ENCODE data around the gene VTI1A.

Gene VTI1A

GRCh38 chr10:112775892-112776674 is 329.1 kb downstream of the VTI1A start:
- no peak for DNase-seq (ENCODE audit: low read depth in 2 of 3, low spot score in 1 of 3)

- DNase-seq (ENCODE audit: low read depth in 2 of 3, low spot score in 1 of 3) = no peak
Measured at GRCh38 chr10:112778579-112778978, 331.6 kb downstream of the VTI1A start.

GRCh38 chr10:112779025-112779770 is 332.2 kb downstream of the VTI1A start:
- DNase-seq (ENCODE audit: low read depth in 2 of 3, low spot score in 1 of 3) = no peak

- DNase-seq (ENCODE audit: low read depth in 2 of 3, low spot score in 1 of 3) = no peak
Measured at GRCh38 chr10:112782200-112782907, 335.3 kb downstream of the VTI1A start.

- DNase-seq (ENCODE audit: low read depth in 2 of 3, low spot score in 1 of 3) = no peak
Measured at GRCh38 chr10:112783351-112784021, 336.5 kb downstream of the VTI1A start.

GRCh38 chr10:112784022-112784461 is 337.0 kb downstream of the VTI1A start:
- DNase-seq (ENCODE audit: low read depth in 2 of 3, low spot score in 1 of 3) = no peak

- DNase-seq (ENCODE audit: low read depth in 2 of 3, low spot score in 1 of 3) = no peak
Measured at GRCh38 chr10:112785089-112785488, 338.1 kb downstream of the VTI1A start.

- no peak for DNase-seq (ENCODE audit: low read depth in 2 of 3, low spot score in 1 of 3)
Measured at GRCh38 chr10:112789248-112789647, 342.2 kb downstream of the VTI1A start.

- DNase-seq (ENCODE audit: low read depth in 2 of 3, low spot score in 1 of 3) = no peak
Measured at GRCh38 chr10:112790030-112790429, 343.0 kb downstream of the VTI1A start.

- DNase-seq (ENCODE audit: low read depth in 2 of 3, low spot score in 1 of 3) = no peak
Measured at GRCh38 chr10:112790921-112791320, 343.9 kb downstream of the VTI1A start.

- DNase-seq (ENCODE audit: low read depth in 2 of 3, low spot score in 1 of 3) = no peak
Measured at GRCh38 chr10:112791447-112791846, 344.4 kb downstream of the VTI1A start.

- no peak for DNase-seq (ENCODE audit: low read depth in 2 of 3, low spot score in 1 of 3)
Measured at GRCh38 chr10:112792487-112793201, 345.6 kb downstream of the VTI1A start.

GRCh38 chr10:112793202-112793921 is 346.3 kb downstream of the VTI1A start:
- DNase-seq (ENCODE audit: low read depth in 2 of 3, low spot score in 1 of 3) = no peak

- no peak for DNase-seq (ENCODE audit: low read depth in 2 of 3, low spot score in 1 of 3)
Measured at GRCh38 chr10:112794201-112794600, 347.2 kb downstream of the VTI1A start.

GRCh38 chr10:112795067-112795466 is 348.1 kb downstream of the VTI1A start:
- no peak for DNase-seq (ENCODE audit: low read depth in 2 of 3, low spot score in 1 of 3)

- no peak for DNase-seq (ENCODE audit: low read depth in 2 of 3, low spot score in 1 of 3)
Measured at GRCh38 chr10:112797197-112797596, 350.2 kb downstream of the VTI1A start.

- no peak for DNase-seq (ENCODE audit: low read depth in 2 of 3, low spot score in 1 of 3)
Measured at GRCh38 chr10:112797855-112798254, 350.8 kb downstream of the VTI1A start.

- no peak for DNase-seq (ENCODE audit: low read depth in 2 of 3, low spot score in 1 of 3)
Measured at GRCh38 chr10:112799038-112799437, 352.0 kb downstream of the VTI1A start.

GRCh38 chr10:112799726-112800510 is 352.9 kb downstream of the VTI1A start:
- no peak for DNase-seq (ENCODE audit: low read depth in 2 of 3, low spot score in 1 of 3)

Data from stimulated activated CD4-positive, alpha-beta T cell treated with anti-CD3 and anti-CD28 coated beads, Interleukin-12 subunit alpha, Interleukin-12 subunit beta, amount 100 ng/mL, for 48 hours (primary cell).